ENCODE results near the gene KDM4B.

DNA sequence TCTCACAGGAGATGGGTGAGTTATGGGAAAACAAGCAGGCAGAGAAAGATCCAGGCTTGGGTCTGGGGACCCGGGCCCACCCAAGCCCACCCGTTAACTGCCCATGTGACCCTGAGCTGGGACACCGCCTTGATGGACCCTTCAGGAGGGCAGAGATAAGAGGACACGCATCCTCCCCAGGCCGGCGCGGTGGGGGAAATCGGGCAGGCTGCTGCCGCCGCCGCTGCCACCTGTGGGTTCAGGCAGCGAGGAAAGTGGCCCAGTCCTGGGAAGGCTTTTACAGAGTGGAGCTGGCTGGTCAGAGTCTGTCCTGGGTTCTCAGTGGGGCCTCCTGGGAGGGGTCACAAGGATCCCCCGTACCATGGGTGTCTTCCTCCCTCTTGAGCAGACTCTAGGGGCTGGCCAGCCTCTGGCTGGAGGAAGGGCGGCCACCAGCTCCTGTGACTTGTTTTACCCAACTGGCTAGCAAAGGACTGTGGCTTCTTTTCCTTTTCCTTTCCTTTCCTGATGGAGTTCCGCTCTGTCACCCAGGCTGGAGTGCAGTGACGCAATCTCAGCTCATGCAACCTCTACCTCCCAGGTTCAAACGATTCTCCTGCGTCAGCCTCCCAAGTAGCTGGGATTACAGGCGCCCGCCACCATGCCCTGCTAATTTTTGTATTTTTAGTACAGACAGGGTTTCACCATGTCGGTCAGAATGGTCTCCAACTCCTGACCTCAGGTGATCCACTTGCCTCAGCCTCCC, 155.4 kb downstream of the KDM4B start:
- TF ChIP-seq, protein P1, sequence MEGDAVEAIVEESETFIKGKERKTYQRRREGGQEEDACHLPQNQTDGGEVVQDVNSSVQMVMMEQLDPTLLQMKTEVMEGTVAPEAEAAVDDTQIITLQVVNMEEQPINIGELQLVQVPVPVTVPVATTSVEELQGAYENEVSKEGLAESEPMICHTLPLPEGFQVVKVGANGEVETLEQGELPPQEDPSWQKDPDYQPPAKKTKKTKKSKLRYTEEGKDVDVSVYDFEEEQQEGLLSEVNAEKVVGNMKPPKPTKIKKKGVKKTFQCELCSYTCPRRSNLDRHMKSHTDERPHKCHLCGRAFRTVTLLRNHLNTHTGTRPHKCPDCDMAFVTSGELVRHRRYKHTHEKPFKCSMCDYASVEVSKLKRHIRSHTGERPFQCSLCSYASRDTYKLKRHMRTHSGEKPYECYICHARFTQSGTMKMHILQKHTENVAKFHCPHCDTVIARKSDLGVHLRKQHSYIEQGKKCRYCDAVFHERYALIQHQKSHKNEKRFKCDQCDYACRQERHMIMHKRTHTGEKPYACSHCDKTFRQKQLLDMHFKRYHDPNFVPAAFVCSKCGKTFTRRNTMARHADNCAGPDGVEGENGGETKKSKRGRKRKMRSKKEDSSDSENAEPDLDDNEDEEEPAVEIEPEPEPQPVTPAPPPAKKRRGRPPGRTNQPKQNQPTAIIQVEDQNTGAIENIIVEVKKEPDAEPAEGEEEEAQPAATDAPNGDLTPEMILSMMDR (IDR thresholded peaks at IDR 0.05; ENCODE audit: low read depth, low read length, poor library complexity, severe bottlenecking), result no peak
- TF ChIP-seq EZH2phosphoT487 (IDR thresholded peaks at IDR 0.05; ENCODE audit: borderline replicate concordance, low read length), result no peak
